IPS-15b (cell line): Measurements from ENCODE around the gene ACTL10.
"Not testable (repeated sequence)": the region's sequence is repeated elsewhere in the genome, so short reads cannot be mapped to it uniquely, and the experiment has no call there.

Source experiments
- H3K27me3 ChIP-seq: one replicate; pipeline ENCODE4 v1.6.1; 2013; ENCODE audit warnings: low read length; ENCODE audit not compliant: control insufficient read depth, insufficient read depth
- H3K36me3 ChIP-seq: one replicate; pipeline ENCODE4 v1.6.1; 2013; ENCODE audit warnings: low read length; ENCODE audit not compliant: control insufficient read depth, insufficient read depth
- H3K4me1 ChIP-seq: one replicate; pipeline ENCODE4 v1.6.1; 2013; ENCODE audit warnings: mild to moderate bottlenecking, low read length; ENCODE audit not compliant: control insufficient read depth, insufficient read depth
- H3K4me3 ChIP-seq: one replicate; pipeline ENCODE4 v1.5.1; 2013; ENCODE audit warnings: low read depth, low read length
- H3K9ac ChIP-seq: one replicate; pipeline ENCODE4 v1.6.1; 2013; ENCODE audit warnings: low read depth, mild to moderate bottlenecking, low read length
- H3K9me3 ChIP-seq: one replicate; pipeline ENCODE4 v1.6.1; 2013; ENCODE audit warnings: mild to moderate bottlenecking, low read length; ENCODE audit not compliant: control insufficient read depth, insufficient read depth

The ACTL10 gene

DNA sequence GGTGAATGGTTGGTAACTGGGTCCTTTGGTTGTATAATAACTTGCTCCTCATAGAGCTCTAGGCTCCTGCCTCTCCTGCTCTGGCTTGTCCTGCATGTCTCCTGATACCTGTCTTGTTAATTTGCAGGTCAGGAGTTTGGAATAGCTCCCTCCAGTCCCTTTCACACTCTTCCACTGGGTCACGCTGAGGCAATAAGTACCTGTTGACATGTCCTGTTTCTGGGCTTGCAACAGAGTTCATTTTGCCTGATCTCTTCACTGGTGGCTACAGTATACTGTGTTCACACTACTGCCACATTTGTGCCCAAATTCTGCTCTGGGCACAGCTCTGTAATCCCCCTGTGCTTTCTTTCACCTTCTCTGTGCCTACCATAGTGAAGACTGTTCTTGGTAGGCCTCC is 30.0 kb upstream of the ACTL10 start:
- no peak overlapping the region for H3K9ac ChIP-seq
- no peaks in the 10 kb centered on the region for H3K27me3 ChIP-seq
- no peaks in the 10 kb centered on the region for H3K4me1 ChIP-seq
- no peak overlapping the region for H3K4me3 ChIP-seq
- no peaks in the 10 kb centered on the region for H3K9me3 ChIP-seq
- peaks cover 20% of the 10 kb centered on the region for H3K36me3 ChIP-seq

DNA sequence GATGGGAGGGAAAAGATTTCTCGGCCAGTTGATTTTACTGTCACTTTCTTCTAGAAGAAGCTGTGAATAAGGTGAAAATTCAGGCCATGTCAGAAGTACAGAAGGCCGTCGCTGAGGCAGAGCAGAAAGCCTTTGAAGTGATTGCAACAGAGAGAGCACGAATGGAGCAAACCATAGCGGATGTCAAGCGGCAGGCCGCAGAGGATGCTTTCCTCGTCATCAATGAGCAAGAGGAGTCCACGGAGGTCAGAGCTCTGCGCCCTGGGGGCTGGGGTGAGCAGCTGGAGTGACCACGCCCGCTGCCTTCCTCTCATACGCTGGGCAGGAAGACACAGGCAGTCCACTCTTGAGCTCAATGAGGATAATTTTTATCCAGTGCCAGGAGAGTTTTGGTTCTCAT is 26.5 kb upstream of the ACTL10 start:
- no peaks in the 10 kb centered on the region for H3K4me1 ChIP-seq
- peaks cover 26% of the 10 kb centered on the region for H3K36me3 ChIP-seq
- no peak overlapping the region for H3K9ac ChIP-seq
- H3K9me3 ChIP-seq = no peaks in the 10 kb centered on the region
- no peaks in the 10 kb centered on the region for H3K27me3 ChIP-seq
- no peak overlapping the region for H3K4me3 ChIP-seq

DNA sequence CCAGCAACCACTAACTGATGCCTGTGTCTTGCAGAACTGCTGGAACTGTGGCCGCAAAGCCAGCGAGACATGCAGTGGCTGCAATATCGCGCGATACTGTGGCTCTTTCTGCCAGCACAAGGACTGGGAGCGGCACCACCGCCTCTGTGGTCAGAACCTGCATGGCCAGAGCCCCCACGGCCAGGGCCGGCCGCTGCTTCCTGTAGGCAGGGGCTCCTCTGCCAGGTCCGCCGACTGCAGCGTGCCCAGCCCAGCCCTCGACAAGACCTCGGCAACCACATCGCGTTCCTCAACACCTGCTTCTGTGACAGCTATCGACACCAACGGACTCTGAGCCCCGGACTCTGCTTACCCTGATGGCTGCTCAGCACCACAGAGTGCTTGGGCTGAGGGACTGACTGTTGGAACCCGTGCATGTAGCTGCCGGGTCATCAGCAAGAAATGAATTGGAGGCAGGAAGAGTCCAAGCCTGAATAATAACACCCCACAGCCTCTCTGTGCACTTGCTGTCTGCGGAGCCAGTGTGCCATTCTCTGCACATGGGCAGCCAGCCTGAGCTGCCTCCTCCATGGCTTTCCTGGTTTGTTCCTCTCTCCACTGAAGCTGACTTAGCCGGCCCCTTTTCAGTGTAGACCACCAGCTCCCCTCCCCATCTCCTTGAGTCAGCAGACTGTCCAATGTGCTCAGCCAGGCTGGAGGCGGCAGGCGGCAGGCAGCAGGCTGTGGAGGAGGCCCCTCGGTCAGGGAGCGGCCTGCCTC is 22.3 kb upstream of the ACTL10 start:
- Histone ChIP-seq H3K9me3 (no peaks in the 10 kb centered on the region), H3K36me3 (peaks cover 20% of the 10 kb centered on the region), H3K27me3 (no peaks in the 10 kb centered on the region), H3K4me1 (no peaks in the 10 kb centered on the region), H3K4me3 (no peak overlapping the region), H3K9ac (no peak overlapping the region)

DNA sequence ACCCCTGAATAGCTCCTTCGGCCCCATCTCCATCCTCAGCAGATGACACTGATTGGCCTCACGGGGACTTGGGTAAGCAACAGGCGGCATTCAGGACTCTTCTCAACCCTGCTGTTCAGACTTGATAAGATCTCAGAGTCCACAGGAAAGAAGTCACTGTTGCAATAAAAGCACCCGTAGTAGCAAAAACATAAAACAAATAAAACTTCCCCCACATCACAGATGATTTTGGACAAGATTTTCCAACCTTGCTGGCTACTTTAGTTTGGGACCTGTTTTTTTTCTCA is 21.7 kb upstream of the ACTL10 start:
- Histone ChIP-seq H3K4me3 (no peak overlapping the region), H3K4me1 (no peaks in the 10 kb centered on the region), H3K36me3 (peaks cover 16% of the 10 kb centered on the region), H3K9me3 (no peaks in the 10 kb centered on the region), H3K27me3 (no peaks in the 10 kb centered on the region), H3K9ac (no peak overlapping the region)

DNA sequence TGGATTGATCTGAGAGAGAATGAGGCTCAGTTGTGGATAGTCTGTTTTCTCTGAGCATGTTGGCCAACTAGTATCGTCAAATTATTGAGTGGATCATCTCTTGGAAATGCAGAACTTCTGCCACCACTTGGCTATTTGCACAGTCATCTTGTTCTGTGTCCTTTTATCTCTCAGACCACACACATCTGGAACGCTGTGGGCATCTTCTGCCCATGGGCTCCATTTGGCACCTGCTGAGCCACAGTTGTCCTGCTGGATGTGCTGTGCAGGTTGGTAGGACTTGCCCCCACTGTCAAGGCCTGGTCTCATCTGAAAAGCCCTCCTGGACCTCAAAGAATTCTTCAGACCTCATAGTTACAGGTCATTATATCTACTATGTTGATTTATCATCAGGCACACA is 21.3 kb upstream of the ACTL10 start:
- H3K4me3 ChIP-seq = no peak overlapping the region
- H3K27me3 ChIP-seq = no peaks in the 10 kb centered on the region
- no peak overlapping the region for H3K9ac ChIP-seq
- peaks cover 12% of the 10 kb centered on the region for H3K36me3 ChIP-seq
- H3K4me1 ChIP-seq = no peaks in the 10 kb centered on the region
- H3K9me3 ChIP-seq = no peaks in the 10 kb centered on the region

DNA sequence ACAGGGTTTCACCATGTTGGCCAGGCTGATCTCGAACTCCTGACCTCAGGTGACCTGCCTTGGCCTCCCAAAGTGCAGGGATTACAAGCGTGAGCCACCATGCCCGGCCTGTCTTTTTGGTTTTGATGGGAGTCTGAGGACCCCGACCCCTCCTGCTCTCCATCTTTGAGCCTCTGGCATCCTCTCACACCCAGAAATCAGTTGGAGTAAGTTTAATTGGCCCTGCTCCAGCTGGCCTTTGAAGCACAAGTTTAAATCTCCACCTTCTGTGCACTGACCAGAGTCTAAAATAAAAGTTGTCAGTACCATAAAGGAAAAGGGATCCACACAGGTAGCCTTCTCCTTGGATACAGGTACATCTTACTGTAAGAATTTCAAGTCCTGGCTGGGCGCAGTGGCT is 20.6 kb upstream of the ACTL10 start:
- H3K27me3 ChIP-seq = no peaks in the 10 kb centered on the region
- no peaks in the 10 kb centered on the region for H3K4me1 ChIP-seq
- no peaks in the 10 kb centered on the region for H3K9me3 ChIP-seq
- H3K36me3 ChIP-seq = peaks cover 12% of the 10 kb centered on the region
- no peak overlapping the region for H3K4me3 ChIP-seq
- H3K9ac ChIP-seq = no peak overlapping the region

DNA sequence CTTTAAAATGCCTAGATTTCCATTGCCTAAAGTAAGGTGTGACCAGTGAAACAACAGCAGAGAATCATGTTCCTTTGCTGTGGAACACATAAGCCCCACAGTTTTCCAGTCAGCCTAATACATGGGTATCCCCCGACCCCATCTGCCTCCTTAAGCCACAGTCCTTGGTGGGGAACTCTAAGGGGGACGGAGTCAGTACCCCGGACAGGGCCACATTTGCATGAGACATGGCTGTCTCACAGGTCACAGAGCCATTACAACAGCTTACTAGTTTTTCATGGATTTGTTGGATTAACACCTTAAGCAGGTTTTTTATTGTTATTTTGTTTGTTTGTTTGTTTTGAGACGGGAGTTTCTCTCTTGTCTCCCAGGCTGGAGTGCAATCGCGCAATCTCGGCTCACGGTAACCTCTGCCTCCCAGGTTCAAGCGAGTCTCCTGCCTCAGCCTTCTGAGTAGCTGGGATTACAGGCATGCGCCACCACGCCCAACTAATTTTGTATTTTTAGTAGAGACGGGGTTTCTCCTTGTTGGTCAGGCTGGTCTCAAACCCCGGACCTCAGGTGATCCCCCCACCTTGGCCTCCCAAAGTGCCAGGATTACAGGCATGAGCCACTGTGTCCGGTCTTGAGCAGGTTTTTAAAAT is 19.7 kb upstream of the ACTL10 start:
- H3K27me3 ChIP-seq, H3K4me1 ChIP-seq, H3K9ac ChIP-seq, H3K4me3 ChIP-seq, H3K9me3 ChIP-seq: not testable (repeated sequence)
- H3K36me3 ChIP-seq = peaks cover 12% of the 10 kb centered on the region

DNA sequence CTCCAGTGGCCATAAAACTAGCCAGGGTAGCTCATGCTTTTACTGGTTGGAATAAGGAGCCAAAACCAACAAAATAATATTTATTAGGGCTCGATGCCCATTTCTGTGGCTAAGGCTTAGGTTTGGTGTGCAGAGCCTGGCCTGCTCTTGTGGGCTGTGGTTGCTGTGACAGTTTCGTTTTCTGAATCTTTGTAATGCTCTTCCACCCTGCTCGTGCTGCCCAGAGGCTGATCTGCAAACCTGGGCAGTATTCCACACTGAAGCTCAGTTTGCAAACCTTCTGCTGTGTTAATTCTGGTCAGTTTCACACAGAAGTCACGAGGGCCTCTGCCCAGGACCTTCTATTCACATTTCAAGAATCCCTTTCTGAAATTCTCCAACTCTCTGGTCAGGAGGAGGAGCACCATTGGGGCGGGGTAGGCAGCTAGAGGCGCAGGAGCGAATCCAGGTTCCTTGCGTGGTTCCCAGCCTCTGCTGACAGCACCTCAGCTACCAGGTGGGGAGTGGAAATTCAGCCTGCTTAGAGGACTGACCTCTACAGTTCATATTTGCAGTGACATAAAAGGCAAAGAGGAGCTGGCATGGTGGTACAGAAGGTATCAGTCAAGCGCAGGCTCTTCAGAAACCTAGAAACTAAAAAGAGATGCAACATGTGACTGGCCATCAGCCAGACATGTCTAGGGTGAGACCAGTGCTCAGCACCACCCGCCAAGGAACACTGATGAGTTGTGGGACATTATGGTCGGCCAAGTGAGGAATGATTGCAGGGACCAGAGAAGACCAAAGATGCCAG is 18.9 kb upstream of the ACTL10 start:
- Histone ChIP-seq H3K4me3 (no peak overlapping the region), H3K9me3 (no peaks in the 10 kb centered on the region), H3K27me3 (no peaks in the 10 kb centered on the region), H3K9ac (no peak overlapping the region), H3K4me1 (no peaks in the 10 kb centered on the region), H3K36me3 (peaks cover 12% of the 10 kb centered on the region)

DNA sequence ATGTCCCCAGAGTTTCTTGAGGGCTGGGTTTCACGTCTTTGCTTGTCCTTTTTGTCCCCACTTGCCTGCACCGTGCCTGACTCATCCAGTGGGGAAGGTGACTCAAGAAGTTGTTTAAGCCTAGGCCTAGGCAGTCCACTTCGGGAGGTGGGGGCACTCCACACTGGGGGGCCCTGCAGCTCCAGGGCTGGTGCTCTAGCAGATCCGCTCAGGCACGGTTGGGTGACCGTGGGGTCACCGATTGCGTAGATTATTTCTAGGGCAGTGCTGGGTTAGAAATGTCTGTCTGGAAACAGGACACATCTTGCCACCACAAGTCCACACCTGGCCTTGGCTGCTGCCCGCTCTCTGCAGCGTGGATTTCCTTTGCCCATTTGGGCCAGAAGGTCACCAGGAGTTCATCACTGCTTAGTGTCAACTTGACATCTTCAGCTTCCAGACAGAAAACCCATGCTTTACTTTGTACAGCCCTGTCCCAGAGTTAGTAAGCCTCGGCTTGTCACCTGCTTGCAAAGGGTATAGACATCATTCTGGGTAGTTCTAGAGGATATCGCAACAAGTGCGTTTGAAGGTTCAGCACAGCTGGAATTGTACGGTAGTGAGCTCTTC is 18.2 kb upstream of the ACTL10 start:
- Histone ChIP-seq H3K4me1 (no peaks in the 10 kb centered on the region), H3K9me3 (no peaks in the 10 kb centered on the region), H3K9ac (no peak overlapping the region), H3K4me3 (no peak overlapping the region), H3K27me3 (no peaks in the 10 kb centered on the region), H3K36me3 (peaks cover 12% of the 10 kb centered on the region)

DNA sequence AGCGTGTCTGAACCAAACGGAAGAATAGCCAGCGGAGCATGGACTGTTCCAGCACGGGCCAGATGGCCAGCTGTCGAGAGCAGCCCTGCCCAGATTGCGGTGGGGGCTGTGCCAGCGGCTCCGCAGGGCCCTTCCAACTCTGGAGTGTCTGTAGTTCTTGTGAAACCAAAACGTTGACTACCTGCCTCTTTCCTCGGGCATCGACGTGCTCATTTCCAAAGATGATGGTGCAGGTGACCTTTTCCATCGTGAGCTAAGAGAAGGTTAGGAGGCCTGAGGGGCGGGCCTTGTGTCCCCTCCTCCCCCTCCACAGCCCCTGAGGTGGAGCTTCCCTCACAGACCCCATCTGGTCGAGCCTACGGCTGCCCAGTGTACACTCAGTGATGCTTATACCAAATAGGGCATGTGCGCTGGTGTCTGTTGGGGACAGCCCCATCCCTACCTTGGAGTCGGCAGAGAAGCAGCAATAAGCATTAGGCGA is 17.5 kb upstream of the ACTL10 start:
- Histone ChIP-seq H3K4me1 (no peaks in the 10 kb centered on the region), H3K27me3 (no peaks in the 10 kb centered on the region), H3K4me3 (no peak overlapping the region), H3K9ac (no peak overlapping the region), H3K9me3 (no peaks in the 10 kb centered on the region), H3K36me3 (peaks cover 11% of the 10 kb centered on the region)

DNA sequence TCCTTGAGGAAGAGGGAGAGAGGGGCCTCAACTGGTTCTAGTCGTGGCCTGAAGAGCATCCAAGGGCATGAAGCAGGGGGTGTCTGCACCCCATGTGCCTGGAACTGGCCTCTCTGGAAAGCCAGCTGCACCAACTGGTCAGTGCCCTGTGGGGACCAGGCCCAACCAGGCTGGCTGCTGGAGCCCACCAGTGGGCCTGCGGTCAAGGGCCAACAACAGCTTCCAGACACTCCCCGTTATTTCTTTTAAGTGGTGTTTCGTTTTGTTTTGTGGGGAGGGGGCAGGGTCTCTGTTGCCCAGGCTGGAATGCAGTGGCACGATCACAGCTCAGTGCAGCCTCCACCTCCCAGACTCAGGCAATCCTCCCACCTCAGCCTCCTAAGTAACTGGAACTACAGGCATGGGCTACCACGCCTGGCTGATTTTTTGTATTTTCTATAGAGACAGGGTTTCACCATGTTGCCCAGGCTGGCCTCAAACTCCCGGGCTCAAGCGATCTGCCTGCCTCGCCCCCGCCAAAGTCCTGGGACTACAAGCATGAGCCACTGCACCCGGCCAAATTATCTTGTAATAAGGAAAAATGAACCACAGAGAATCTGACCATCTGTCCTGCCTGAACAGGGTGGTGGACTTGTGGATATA is 16.5 kb upstream of the ACTL10 start:
- Histone ChIP-seq H3K27me3 (no peaks in the 10 kb centered on the region), H3K9me3 (no peaks in the 10 kb centered on the region), H3K4me3 (no peak overlapping the region), H3K9ac (no peak overlapping the region), H3K4me1 (no peaks in the 10 kb centered on the region), H3K36me3 (peaks cover 3% of the 10 kb centered on the region)
